CD4-positive, alpha-beta T cell treated with Interferon gamma for 1 hour (primary cell): ENCODE measurements around the gene SMC1A.
"Not testable (repeated sequence)": the region's sequence is repeated elsewhere in the genome, so short reads cannot be mapped to it uniquely, and the experiment has no call there.

Source experiments
- DNase-seq: peaks from one replicate; pipeline ENCODE4 v3.0.0-alpha.2; 2020

Gene SMC1A

DNA sequence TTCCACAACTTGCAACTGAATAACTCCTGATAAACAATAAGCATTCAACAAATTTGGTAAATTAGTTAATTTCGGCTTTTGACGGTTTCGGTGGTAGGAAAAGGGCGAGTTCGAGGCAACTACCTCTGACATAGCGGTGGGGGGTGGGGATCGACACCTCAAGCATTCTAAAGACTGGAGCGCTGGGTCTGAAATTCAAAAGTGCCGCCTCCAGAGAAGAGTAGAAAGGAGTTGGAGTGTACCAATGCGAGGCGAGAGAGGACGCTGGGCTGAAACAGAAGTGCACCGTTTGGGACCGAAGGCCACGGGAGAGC is 725 bp downstream of the SMC1A start:
- DNase-seq, result no peak

DNA sequence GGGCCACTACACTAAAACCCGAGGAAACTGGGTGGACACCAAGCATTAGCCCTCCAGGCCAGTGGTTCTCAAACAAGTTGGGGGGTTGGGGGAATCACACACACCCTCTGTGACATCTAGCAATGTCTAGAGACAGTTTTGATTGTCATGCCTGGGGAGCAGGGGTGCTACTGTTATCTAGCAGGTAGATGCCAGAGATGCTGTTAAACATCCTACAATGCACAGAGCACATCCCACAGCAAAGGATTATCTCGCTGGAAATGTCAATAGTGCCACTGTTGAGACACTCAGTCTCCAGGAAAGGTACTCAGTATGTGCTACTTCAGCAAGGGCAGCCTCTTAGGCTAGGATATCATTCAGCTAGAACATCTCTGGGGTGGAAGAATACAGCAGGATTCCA is 1.3 kb downstream of the SMC1A start:
- DNase-seq, result no peak

GRCh38 chrX:53420351-53420750 is 2.1 kb downstream of the SMC1A start:
- DNase-seq, result not testable (repeated sequence)

DNA sequence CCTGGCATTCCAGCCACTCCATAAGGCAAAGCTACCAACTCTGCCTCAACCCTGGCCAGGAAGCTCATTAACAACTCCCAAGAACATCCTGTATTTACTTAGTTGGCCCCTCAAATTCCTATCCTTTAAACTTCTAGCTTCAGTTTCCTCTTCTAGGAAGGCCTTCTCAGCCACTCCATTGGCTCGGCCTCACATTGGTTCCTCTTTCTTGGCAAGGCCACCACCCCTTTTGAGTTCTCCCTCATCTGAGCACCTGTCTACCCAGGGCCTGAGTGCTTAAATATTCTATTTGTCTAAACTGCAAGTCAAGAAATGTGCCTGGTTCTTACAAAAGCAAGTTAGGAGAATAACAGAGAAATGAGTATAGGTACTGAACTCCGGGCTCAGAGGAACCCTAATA is 10.0 kb downstream of the SMC1A start:
- DNase-seq, result no peak

DNA sequence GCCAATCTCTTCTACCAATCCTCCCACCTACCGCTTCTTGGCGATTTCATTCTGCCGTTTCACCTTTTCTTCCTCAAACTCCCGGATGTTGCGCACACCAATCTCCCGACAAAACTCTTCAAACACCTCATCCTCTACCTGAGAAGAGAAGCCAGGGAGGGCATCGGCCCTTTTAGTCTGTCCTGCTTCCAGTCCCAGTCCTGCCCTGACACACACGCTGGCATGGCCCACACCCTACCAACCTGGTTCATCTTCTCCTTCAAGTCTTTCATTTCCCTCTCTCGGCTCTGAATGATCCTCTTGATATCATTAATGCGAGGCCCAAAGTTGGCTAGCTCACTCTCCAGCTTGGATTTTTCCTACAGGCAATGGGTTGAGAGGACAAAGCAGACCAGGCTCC is 18.9 kb downstream of the SMC1A start:
- DNase-seq, result no peak

DNA sequence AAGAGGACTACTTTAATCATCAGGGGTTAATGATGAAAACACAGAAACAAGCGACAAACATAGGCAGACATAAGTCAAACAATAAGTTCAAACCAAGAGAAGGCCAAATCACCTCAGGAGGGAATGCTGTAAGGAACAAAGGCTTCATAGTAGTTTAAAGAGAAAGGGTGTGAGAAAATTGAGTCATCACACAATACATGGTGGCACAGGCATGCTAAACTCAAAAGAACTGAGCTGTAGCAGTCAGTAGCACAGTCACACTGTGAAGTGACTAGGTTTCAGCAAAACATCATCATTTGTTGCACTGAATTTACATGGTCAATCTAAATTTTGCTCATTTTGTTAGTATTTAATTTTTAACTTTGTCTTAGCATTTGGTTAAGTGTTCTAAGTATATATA is 24.2 kb downstream of the SMC1A start:
- DNase-seq, result no peak

- DNase-seq, result no peak
Measured at GRCh38 chrX:53395605-53396298, 26.7 kb downstream of the SMC1A start.

- DNase-seq, result no peak
Measured at GRCh38 chrX:53383376-53384076, 38.9 kb downstream of the SMC1A start.

DNA sequence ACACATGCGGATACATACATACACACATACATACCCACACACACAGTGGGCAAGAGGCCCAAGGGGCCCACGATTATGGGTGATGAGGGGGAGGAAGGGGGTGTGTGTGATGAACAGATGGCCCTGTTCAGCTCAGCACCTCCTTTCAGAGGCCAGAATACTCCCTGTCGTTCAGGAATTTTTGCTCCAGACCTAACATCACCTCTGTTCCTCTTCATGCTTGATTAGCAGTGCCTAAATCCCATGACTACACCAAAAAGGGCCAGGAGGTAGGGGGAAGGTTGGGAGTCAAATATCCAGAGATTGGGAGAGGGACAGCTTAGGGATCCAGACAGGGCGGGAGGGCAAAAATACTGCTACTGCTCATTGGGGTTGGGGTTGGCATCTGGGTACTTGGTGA is 42.7 kb downstream of the SMC1A start:
- DNase-seq, result no peak

DNA sequence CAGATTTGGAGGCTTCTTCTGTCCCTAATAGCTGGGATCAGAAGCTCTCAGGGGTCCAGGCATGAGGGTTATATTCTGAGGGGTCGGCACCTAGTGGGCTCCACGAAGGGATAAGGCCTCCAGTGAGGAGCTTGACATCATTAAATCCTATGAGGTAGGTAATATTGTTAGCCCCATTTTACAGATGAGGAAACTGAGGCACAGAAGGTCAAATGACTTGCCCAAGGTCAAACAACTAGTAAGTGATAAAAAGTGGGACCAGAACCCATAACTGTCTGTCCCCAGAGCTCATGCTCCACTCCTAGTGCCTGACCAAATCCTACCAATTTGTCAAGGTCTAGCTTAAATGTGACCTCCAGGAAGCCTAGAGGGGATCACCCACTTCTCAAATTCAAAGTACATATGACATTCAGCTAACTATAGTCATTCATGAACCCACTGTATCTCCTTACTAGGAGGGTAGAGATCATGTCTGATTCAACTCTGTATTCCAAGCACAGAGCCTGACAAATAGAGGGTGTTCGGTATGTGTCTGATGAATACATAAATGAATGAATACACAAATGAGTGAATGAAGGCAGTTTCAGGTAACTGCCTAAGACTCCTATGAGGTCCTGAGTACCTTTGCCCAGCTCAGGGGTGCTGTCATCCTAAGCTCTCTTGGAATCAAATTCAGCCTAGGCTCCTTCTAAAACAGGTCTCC is 43.3 kb downstream of the SMC1A start:
- no peak for DNase-seq

DNA sequence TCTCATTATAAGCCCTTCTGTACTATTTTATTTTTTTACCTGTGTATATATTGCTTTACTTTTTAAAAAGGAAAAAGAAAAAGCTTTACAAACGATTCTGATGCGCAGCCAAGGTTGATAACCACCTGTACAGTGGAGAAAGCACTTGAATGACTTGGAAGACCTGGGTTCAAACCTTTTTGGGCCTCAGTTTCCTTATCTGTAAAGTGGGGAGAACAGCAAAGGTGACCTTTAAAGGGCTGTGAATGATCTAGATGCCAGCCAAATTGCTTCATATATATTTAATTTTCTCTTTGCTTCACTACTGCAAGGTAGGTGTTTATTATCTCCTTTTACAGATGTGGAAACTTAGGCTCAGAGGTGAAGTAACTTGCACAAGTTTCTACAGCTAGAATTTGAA is 45.0 kb downstream of the SMC1A start:
- DNase-seq, result no peak

DNA sequence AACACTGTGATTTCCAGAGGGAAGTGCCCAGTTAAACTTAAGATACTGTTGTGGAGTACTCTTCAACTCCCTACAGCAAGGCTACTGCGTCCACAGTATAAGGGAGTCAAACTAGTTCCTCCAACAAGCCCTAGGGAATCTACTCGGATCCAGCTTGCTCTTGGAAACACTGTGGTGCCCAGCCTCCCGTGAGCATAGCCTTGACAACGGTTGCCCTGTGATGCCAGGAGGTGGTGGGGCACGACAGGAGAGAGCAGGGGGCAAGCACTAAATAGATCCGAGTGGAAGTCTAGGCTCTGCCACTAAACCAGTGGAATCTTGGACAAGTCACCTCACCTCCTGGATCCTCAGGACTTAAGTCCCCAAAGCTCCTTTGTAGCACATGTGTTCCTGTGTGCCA is 45.6 kb downstream of the SMC1A start:
- DNase-seq, result no peak

- DNase-seq, result no peak
Measured at GRCh38 chrX:53374923-53375322, 47.5 kb downstream of the SMC1A start.

- DNase-seq, result peak; percentile 11
Measured at GRCh38 chrX:53374222-53374820, 48.1 kb downstream of the SMC1A start.

- no peak for DNase-seq
Measured at GRCh38 chrX:53373307-53373706, 49.1 kb downstream of the SMC1A start.

DNA sequence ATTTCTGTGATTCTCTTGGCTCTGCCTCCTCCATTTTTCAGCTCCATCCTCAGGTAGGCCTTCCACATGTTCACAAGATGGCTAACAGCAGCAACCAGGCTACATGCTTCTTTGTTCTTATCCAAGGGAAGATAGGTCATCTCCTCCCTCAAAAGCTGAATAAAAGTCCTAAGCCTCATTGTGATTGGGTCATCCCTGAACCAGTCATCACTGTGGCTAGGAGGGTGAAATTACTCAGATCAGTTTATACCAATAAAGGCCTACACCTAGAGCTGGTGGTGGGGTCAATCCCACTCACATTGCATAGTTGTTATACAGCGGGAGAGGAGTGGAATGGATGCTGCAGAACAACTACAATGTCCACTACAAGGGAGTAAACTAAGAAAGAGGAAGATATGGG is 56.0 kb downstream of the SMC1A start:
- DNase-seq, result not testable (repeated sequence)

- no peak for DNase-seq
Measured at GRCh38 chrX:53362449-53362848, 60.0 kb downstream of the SMC1A start.

- no peak for DNase-seq
Measured at GRCh38 chrX:53357799-53358530, 64.5 kb downstream of the SMC1A start.

DNA sequence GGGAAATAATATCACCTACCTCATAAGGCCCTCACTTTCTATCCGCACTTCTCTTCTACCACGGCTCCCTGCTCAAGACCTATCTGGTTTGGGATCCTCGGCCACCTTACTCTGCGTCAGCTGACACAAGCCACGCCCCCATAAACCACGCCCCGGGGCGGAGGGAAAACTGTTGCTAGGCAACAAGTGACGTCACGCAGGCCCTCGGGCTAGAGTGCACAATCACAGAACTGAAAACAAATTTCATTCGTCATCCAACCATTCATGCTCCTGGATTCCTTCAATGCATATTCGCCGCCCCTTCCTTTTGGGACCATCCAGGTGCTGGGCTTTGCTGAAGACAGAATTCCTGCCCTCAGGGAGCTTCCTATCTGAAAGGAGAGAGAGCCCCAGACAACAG is 66.3 kb downstream of the SMC1A start:
- DNase-seq, result peak; percentile 35

DNA sequence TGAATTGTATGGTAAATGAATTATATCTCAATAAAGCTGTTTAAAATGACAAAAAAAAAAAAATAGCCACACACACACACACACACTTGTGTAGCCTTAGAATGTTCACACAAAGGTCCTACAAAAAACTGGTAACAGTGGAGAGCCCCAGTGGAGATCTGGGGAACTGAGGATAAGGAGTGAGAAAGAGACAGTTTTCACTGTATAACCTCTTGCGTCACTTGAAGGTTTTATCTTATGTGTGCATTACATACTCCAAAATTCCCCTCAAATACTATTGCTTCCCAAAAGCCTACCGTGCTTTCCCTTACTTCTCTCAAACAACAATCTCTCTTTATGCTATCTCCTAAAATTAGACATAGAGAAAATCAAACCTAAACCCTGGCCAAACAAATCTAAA is 67.8 kb downstream of the SMC1A start:
- no peak for DNase-seq

- DNase-seq, result no peak
Measured at GRCh38 chrX:53347948-53348347, 74.5 kb downstream of the SMC1A start.

- DNase-seq, result no peak
Measured at GRCh38 chrX:53340852-53341645, 81.4 kb downstream of the SMC1A start.
